Measurements from ENCODE around the gene KIF21B. TPM values are rescaled to one million over a fixed set of nuclear protein-coding genes. Genes with fewer than 3 reads are reported as not detected.

The KIF21B gene
- total and polyA plus RNA-seq, 2 of the 8 experiments (the other 6 are each of a cell fraction or from before 2014, with no cell fraction given): 10.8 to 26.5 TPM

DNA sequence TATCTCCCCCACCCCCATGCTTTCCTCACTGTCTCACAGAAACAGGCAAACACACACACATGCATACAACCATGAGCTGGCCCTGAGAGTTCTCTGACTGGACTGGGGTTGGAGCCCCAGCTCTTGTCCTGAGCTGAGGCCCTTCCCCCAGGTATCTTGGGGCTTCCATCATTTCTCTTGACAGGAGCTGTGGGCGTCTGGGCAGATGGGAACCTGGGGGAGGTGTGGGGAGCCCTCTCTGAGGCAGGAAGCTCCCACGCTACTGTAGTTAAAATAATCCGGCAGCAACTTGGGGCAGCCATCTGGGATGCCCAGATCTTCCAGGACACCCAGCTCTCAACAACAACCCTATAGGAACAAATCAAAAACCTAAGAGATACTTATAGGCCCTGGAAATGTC lies 2.7 kb upstream of the KIF21B start:
- Histone ChIP-seq H3K4me1 (replicated peaks in 1 of 4; ENCODE audit: control insufficient read depth in 3 of 4, insufficient read depth in 4 of 4, low read length in 3 of 4) (peaks cover 9 to 35% (median 26%) of the 10 kb centered on the region in 4 experiments), H3K23ac (ENCODE audit: insufficient read length) (no peak overlapping the region), H4K5ac (ENCODE audit: insufficient read length, low read depth, low read length) (no peak overlapping the region), H3K56ac (replicated peaks; ENCODE audit: insufficient read length, low read depth, low read length) (no peak overlapping the region), H3K36me3 (ENCODE audit: control insufficient read depth in 2 of 4, insufficient read depth in 4 of 4, low read length in 3 of 4) (peaks cover 0 to 5% (median 0%) of the 10 kb centered on the region in 4 experiments; a peak in 3 of 8 replicates), H3K4me3 (ENCODE audit: extremely low read depth in 1 of 4, insufficient read depth in 2 of 4, low read depth in 3 of 4, low read length in 4 of 4) (no peak overlapping the region), H3K23me2 (ENCODE audit: low read depth, low read length) (peaks cover 18% of the 10 kb centered on the region; the same call in 1 of the 2 replicates), H3K79me2 (ENCODE audit: control insufficient read depth in 1 of 2, insufficient read depth in 2 of 2, low read length in 2 of 2) (peaks cover 0 to 4% of the 10 kb centered on the region in 2 experiments; a peak in 1 of 4 replicates), H3K27me3 (replicated peaks in 1 of 4; ENCODE audit: control insufficient read depth in 3 of 4, extremely low read depth in 1 of 4, insufficient read depth in 3 of 4, low read length in 3 of 4) (peaks cover 0 to 5% (median under 1%) of the 10 kb centered on the region in 4 experiments; a peak in 2 of 7 replicates), H3K79me1 (ENCODE audit: low read depth, low read length) (no peaks in the 10 kb centered on the region), H2AK5ac (ENCODE audit: low read depth, low read length) (no peak overlapping the region), H2BK120ac (replicated peaks; ENCODE audit: low read depth, low read length) (no peak overlapping the region), H3K18ac (ENCODE audit: extremely low read depth, low read length) (no peak overlapping the region), H4K8ac (ENCODE audit: extremely low read depth, insufficient read depth, low read length) (no peak overlapping the region), H4K20me1 (replicated peaks in 1 of 2; ENCODE audit: control insufficient read depth in 1 of 2, insufficient read depth in 2 of 2, low read length in 2 of 2) (peaks cover 0 to 1% of the 10 kb centered on the region in 2 experiments), H3K4ac (replicated peaks; ENCODE audit: insufficient read length, low read depth, low read length) (no peak overlapping the region), H3K4me2 (ENCODE audit: insufficient read depth in 1 of 2, low read depth in 2 of 2, low read length in 2 of 2) (no peak overlapping the region), H2BK5ac (ENCODE audit: low read depth, low read length) (no peak overlapping the region), H3K27ac (ENCODE audit: low read depth, low read length) (no peak overlapping the region), H3K9me3 (ENCODE audit: insufficient read depth in 2 of 2, low read depth in 1 of 2, low read length in 1 of 2) (no peaks in the 10 kb centered on the region), H2BK20ac (ENCODE audit: low read length) (no peak overlapping the region), H2BK12ac (ENCODE audit: low read depth, low read length) (no peak overlapping the region), H3K9ac (replicated peaks in 1 of 4; ENCODE audit: extremely low read depth in 1 of 4, low read depth in 3 of 4, low read length in 3 of 4) (no peak overlapping the region), H2AFZ (ENCODE audit: low read length) (no peak overlapping the region), H2BK15ac (ENCODE audit: low read length) (no peak overlapping the region), H4K91ac (replicated peaks; ENCODE audit: insufficient read length, low read length) (no peak overlapping the region), H3K14ac (ENCODE audit: insufficient read length) (no peak overlapping the region)
- FAIRE-seq: no peak
- TF ChIP-seq CBX8 (IDR thresholded peaks at IDR 0.05; ENCODE audit: borderline replicate concordance, low read depth, low read length): no peak
- no peak for DNase-seq (ENCODE audit: low read depth in 1 of 2, low spot score in 2 of 2)
- ChIA-PET CTCF (ENCODE audit: partially characterized antibody) (interaction anchor here (0.7 to 23.5 kb wide), 28 partner anchors 11 to 138 kb away, joined by 3 to 532 read pairs (median 5); no protein-coding TSS in a partner anchor), POLR2A (ENCODE audit: partially characterized antibody) (interaction anchor here (0.9 to 6.8 kb wide), 10 partner anchors 8 to 145 kb away, joined by 3 to 41 read pairs (median 6); partner anchors contain the start of gene INAVA)
- WGBS, 2 experiments (ENCODE audit: extremely low coverage in 1 of 2, insufficient coverage in 1 of 2, insufficient read length in 1 of 2, insufficient replicate concordance in 2 of 2, low coverage in 1 of 2, low lambda C conversion rate in 2 of 2, missing lambda C conversion rate in 1 of 2): 78% methylated on average over 3 of the region's 3 CpGs; no CpG with 5 or more reads in 1 of the 2 experiments
